HG03025 (cell line): ENCODE measurements around the gene SLC38A10.

ENCODE experiments used
- ATAC-seq: cut with Tn5 transposase; IDR thresholded peaks from one replicate; pipeline ENCODE4 v1.9.1; 2021; ENCODE audit warnings: mild to moderate bottlenecking, moderate library complexity; ENCODE audit not compliant: unreplicated experiment, low FRiP score

SLC38A10 gene

DNA sequence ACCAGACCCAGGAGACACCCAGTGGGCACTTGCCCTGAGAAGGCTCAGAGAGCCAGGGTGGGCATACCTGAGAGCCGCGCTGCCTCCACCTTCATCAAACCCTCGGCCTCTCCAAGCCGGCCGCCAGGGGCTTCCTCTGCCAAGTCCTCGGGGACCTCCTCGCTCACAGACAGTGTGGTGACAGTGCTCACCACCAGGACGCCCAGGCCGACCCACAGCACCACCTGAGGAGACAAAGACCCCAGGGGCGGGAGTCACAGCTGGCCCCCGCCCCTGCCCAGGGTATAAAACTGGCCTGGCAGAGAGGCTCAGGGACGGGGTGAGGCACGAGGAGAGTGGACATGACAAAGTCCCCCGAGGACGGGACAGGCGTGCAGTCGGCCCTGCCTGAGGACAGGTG, 34.9 kb downstream of the SLC38A10 start:
- ATAC-seq: no peak

- ATAC-seq: no peak
Observed at GRCh38 chr17:81259058-81259605, 36.0 kb downstream of the SLC38A10 start.

- no peak for ATAC-seq
Observed at GRCh38 chr17:81258292-81258691, 36.8 kb downstream of the SLC38A10 start.

DNA sequence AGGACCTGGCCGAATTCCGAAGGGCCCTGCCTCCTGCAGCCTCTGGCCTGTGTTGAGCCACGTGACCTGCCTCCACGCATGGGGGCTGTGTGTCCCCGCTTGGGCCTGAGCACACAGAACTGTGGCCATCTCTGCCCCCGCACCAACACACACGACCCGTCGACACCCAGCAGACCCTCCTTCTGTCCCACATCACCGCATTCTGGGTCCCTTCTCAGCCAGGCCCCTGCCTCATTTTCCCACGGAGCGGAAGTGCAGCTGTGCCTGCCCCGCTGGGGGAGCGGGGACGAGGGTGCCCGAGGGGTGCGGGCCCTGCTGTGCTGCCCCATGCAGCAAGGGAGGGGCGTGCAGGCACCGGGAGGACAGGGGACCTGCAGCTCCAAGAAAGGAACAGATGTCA, 37.6 kb downstream of the SLC38A10 start:
- no peak for ATAC-seq

GRCh38 chr17:81256616-81257015, 38.5 kb downstream of the SLC38A10 start:
- ATAC-seq: no peak

DNA sequence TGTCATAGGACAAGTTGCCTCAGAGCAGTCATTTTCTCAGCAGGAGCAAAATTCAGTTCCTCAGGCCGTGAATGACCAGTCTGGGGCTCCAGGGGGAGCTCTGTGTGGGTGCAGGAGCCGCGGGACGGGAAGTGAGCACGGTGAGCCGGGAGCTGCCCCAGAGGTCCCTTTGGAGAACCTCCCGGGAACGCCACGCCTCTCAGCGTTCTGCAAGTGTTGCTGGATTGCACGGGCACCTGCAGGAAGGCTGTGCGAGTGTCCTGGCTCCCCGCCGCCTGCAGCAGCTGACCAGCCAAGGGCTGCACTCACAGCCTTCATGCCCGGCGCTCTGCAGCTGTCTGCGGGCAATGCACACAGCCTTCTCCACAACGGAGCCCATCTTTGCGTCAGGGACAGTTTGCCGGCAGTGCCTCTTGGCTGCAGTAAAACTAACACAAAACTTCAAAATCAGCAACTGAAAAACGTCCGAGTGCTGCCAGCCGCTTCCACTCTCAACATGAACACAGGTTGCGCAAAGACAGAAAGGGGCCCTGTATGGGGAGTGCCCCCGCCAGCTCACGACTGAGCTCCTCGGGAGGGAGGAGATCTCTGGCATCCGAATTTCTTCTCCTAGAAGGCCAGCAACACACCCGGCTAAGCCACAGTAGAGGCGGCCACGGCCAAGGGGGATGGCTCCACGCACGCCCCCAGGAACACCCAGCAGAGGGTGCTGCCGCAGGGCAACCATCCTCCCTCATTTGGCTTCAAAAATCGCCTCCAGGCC, 40.0 kb downstream of the SLC38A10 start:
- no peak for ATAC-seq

DNA sequence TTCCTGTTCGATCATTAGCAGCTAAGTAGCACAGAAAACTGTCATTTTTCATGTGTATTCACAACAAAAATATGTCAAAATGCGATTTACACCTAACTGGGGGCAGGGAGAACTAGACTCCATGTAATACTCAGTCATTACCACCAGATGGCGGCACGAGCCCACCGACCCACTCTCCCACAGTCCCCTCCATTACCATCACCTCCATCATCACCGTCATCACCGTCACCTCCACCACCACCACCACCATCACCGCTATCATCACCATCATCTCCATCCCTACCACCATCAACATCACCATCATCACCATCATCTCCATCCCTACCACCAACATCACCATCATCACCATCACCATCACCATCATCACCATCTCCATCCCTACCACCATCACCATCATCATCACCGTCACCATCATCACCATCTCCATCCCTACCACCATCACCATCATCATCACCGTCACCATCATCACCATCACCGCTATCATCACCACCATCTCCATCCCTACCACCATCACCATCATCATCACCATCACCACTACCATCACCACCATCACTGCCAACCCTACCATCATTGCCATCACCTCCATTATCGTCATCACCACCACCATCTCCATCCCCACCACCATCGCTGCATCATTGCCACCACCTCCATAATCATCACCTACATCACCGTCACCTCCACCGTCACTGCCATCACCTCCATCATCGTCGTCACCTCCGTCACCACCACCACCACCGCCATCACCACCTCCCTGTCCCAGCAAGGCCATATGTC, 41.6 kb downstream of the SLC38A10 start:
- no peak for ATAC-seq

- no peak for ATAC-seq
Observed at GRCh38 chr17:81252987-81253329, 42.1 kb downstream of the SLC38A10 start.

GRCh38 chr17:81252326-81252986, 42.7 kb downstream of the SLC38A10 start:
- no peak for ATAC-seq

DNA sequence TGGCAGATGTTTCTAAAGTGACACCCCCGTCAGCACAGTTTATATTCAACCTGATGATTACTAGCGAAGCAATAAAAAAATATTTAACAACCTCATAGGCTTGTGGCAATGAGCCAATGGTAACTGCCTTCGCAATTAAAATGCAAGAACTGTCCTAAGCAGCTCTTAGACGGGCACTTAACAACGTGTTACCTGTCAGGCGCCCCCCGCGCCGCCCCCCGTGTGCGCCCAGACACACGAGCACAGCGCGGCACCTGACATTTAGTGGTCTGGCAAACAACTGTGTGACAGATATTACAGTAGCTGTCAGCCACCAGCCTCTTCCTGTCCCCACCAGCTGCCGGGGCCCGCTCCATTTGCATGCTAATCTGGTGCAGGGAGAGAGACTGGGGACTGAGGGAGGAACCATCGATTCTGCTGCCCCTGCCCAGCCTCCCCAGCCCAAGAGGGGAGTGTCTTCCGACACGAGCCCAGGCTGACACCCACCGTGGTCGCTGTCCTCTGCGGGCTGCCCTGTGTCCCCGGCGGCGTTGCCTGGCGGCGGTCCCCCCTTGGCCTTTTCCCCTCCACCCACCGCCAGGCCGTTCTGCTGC, 43.3 kb downstream of the SLC38A10 start:
- ATAC-seq: no peak

DNA sequence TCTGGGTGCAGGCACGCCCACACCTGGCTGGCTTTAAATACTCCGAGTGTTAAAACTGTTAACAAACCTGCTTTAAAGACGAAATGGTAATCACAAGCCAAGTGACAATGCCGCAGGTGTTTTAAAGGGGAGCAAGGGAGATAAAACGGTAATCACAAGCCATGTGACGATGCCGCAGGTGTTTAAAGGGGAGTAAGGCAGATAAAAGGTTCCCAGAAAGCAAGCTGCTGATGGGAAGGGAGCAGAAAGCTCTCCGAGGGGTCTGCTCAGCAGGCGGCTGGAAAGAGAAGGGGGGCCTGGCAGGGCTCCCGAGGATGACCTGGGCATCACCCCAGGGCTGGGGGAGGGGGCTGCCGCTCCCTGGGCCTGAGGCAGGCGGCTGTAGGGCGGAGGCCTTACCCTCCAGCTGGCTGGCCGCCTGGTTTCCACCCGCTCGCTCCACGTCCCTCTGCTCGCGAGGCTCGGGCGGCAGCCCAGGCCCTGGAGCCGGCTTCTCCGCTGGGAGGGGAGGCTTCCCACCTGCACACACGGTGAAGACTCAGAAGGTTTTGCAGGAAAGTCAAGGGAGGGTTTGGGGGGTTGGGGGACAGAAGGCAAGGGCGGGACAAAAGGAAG, 43.9 kb downstream of the SLC38A10 start:
- no peak for ATAC-seq

DNA sequence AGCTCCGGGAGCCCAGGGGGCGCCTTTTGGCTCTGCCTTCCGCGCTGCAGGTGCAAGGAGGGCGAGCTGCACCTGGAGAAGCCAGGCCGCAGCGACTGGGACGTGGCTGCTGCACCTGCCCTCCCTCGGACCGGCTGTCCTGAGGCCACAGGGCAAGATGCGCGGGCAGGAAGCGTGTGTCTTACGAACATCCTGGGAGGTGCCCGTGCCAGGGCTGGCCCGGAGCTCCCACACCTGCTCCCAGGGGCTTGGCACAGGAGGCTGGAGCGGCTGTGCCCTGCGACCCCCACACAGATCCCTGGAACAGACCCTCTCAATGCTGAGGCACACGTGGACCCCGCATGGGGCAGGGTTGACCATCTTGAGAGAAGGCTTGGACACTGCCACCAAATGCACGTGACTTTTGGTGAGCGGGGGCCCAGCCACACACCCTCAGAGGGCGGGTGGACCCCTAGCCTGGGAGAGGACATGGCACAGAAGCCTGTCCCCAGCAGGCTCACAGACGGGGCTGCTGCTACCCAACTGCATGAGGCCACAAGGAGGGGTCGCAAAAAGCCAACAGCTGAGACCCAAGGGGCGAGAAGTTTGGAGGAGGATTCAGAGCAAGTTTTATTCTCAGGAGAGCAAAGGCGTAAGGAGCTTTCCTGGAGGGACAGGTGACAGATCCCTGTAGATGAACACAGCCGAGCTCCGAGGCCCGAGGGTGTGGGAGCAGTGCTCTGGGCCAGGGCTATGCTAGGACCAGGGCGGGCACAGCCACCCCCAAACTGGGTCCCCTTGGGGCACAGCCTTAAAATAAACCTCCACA, 44.6 kb downstream of the SLC38A10 start:
- no peak for ATAC-seq

- ATAC-seq: no peak
Observed at GRCh38 chr17:81249223-81250040, 45.7 kb downstream of the SLC38A10 start.

- ATAC-seq: no peak
Observed at GRCh38 chr17:81248649-81249048, 46.5 kb downstream of the SLC38A10 start.

GRCh38 chr17:81247339-81247990, 47.6 kb downstream of the SLC38A10 start:
- no peak for ATAC-seq

- ATAC-seq: no peak
Observed at GRCh38 chr17:81246679-81247338, 48.3 kb downstream of the SLC38A10 start.

DNA sequence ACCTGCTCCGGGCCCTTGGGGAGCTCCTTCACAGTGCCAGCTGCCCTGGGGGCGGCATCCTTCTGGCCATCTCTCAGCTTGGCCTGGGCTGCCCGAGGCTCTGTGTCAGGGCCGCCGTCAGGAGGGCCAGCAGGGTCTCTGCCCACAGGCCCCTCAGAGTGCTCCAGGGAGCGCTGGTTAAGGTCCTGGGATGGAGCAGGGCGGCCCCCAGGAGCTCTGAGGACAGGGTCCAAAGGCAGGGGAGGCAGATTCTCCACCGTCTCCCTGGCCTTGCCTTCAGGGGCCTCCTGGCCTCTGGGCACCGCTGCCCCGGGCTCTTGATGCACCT, 48.8 kb downstream of the SLC38A10 start:
- no peak for ATAC-seq
